ENCODE results near the gene VPS13D. TPM values are rescaled to one million over a fixed set of nuclear protein-coding genes. Genes with fewer than 3 reads are reported as not detected.
"Not testable (repeated sequence)": the region's sequence is repeated elsewhere in the genome, so short reads cannot be mapped to it uniquely, and the experiment has no call there.

Gene VPS13D
- total and polyA plus RNA-seq, 2 donors from 2014 or later, result 19.4 to 75.8 TPM

DNA sequence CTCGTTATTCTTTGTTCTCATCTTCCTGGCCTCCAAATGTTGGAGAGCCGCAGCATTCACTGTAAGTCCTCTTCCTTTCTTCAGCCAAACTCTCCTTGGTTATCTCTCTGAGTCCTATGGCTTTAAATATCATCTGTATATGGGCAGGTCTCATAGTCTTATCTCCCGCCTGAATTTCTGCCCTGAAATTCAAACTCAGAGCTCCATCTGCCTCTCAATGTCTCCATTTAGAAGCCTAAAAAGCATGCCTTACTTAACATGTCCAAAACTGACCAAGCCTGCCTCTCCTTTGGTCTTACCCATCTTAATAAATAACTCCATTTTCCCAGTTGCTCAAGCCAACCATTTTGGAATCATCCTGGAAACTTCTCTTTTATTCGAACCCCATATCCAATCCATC lies 307.5 kb downstream of the VPS13D start:
- Histone ChIP-seq H3K9me3 (ENCODE audit: control insufficient read depth in 2 of 3, insufficient read depth in 1 of 3, low read length in 3 of 3) (no peaks in the 10 kb centered on the region), H3K4me1 (ENCODE audit: control insufficient read depth in 2 of 3, insufficient read depth in 2 of 3, low read depth in 1 of 3, low read length in 3 of 3) (peaks cover 0 to 7% (median 3%) of the 10 kb centered on the region in 3 donors), H3K4me3 (ENCODE audit: low read length in 3 of 3) (no peak overlapping the region), H3K27ac (ENCODE audit: low read depth in 2 of 2, low read length in 2 of 2) (no peak overlapping the region), H3K9ac (ENCODE audit: low read length in 3 of 3) (no peak overlapping the region), H3K27me3 (ENCODE audit: control insufficient read depth, insufficient read depth, low read length) (no peaks in the 10 kb centered on the region), H3K36me3 (ENCODE audit: control insufficient read depth in 2 of 3, insufficient read depth in 3 of 3, low read length in 3 of 3) (no peaks in the 10 kb centered on the region)
- TF ChIP-seq, protein P1, sequence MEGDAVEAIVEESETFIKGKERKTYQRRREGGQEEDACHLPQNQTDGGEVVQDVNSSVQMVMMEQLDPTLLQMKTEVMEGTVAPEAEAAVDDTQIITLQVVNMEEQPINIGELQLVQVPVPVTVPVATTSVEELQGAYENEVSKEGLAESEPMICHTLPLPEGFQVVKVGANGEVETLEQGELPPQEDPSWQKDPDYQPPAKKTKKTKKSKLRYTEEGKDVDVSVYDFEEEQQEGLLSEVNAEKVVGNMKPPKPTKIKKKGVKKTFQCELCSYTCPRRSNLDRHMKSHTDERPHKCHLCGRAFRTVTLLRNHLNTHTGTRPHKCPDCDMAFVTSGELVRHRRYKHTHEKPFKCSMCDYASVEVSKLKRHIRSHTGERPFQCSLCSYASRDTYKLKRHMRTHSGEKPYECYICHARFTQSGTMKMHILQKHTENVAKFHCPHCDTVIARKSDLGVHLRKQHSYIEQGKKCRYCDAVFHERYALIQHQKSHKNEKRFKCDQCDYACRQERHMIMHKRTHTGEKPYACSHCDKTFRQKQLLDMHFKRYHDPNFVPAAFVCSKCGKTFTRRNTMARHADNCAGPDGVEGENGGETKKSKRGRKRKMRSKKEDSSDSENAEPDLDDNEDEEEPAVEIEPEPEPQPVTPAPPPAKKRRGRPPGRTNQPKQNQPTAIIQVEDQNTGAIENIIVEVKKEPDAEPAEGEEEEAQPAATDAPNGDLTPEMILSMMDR (IDR thresholded peaks at IDR 0.05; ENCODE audit: borderline replicate concordance, extremely low read depth, insufficient read depth), result no peak
- intact Hi-C loops (cut with DNase I), result no loop called here
- DNase-seq (peak in 1 of 5 donors; percentile 3), FAIRE-seq (no peak)

DNA sequence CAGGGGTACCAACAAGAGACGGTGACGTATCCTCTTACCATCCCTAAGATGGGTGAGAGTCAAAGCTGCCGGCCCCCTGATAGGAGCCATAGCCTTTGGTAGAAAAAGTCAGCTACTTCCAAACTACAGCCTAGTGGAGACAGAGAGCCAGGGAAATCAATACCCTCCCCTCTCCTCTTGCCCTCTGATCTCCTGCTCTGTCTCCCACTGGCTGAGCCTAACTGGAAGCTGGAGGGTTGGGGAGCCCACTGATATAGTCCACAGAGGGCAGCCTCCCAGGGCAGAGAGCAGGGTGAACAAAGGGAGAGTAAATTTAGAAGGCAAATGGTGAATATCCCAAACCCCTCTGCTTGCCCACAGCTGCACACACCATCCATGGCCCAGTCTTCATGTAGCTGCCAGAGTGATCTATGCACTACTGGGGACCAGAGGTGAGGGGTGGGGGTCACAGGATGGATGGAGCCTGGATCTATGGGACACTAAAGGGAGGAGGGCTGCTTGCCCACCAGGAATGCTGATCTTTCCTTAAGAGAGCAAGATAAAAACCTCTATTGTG lies 308.2 kb downstream of the VPS13D start:
- no peaks in the 10 kb centered on the region for H3K36me3 ChIP-seq (ENCODE audit: control insufficient read depth in 2 of 3, insufficient read depth in 3 of 3, low read length in 3 of 3)
- H3K27ac ChIP-seq (ENCODE audit: low read depth in 2 of 2, low read length in 2 of 2), result no peak overlapping the region
- H3K9ac ChIP-seq (ENCODE audit: low read length in 3 of 3), result no peak overlapping the region
- no peaks in the 10 kb centered on the region for H3K27me3 ChIP-seq (ENCODE audit: control insufficient read depth, insufficient read depth, low read length)
- no peak for FAIRE-seq
- TF ChIP-seq, protein P1 (IDR thresholded peaks at IDR 0.05; ENCODE audit: borderline replicate concordance, extremely low read depth, insufficient read depth), result no peak
- DNase-seq, result no peak
- H3K9me3 ChIP-seq (ENCODE audit: control insufficient read depth in 2 of 3, insufficient read depth in 1 of 3, low read length in 3 of 3), result no peaks in the 10 kb centered on the region
- intact Hi-C loops (cut with DNase I), result no loop called here
- peaks cover 0 to 7% (median 3%) of the 10 kb centered on the region in 3 donors for H3K4me1 ChIP-seq (ENCODE audit: control insufficient read depth in 2 of 3, insufficient read depth in 2 of 3, low read depth in 1 of 3, low read length in 3 of 3)
- no peak overlapping the region for H3K4me3 ChIP-seq (ENCODE audit: low read length in 3 of 3)

DNA sequence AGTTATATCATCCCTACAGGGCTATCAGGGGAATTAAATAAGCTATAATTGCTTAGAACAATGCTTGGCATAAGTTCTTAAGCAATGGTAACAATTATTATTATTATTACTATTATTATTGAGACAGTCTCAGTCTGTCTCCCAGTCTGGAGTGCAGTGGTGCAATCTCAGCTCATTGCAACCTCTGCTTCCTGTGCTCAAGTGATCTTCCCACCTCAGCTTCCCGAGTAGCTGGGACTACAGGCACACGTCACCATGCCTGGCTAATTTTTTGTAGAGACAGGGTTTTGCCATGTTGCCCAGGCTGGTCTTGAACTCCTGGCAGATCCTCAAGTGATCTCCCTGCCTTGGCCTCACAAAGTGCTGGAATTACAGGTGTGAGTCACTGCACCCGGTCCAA lies 308.7 kb downstream of the VPS13D start:
- H3K27me3 ChIP-seq (ENCODE audit: control insufficient read depth, insufficient read depth, low read length); intact Hi-C loops (cut with DNase I); H3K9ac ChIP-seq (ENCODE audit: low read length in 3 of 3); H3K9me3 ChIP-seq (ENCODE audit: control insufficient read depth in 2 of 3, insufficient read depth in 1 of 3, low read length in 3 of 3); H3K27ac ChIP-seq (ENCODE audit: low read depth in 2 of 2, low read length in 2 of 2); H3K4me3 ChIP-seq (ENCODE audit: low read length in 3 of 3); FAIRE-seq; DNase-seq; H3K4me1 ChIP-seq (ENCODE audit: control insufficient read depth in 2 of 3, insufficient read depth in 2 of 3, low read depth in 1 of 3, low read length in 3 of 3); H3K36me3 ChIP-seq (ENCODE audit: control insufficient read depth in 2 of 3, insufficient read depth in 3 of 3, low read length in 3 of 3): not testable (repeated sequence)

DNA sequence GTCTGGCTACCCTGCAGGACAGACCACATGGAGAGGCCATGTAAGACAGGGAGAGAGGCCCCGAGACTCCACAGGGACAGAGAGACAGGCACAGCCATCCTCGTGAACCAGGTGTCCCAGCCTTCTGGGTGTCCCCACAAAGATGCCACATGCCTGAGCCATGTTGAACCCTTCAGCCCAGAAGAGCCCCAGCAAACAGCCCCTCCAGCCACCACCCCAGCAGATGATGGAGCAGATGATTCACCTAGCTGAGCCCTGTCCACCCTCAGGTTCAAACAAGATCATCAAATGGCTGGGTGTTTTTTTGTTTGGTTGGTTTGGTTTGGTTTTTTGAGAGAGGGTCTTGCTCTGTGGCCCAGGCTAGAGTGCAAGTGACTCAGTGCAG lies 309.5 kb downstream of the VPS13D start:
- no peak for FAIRE-seq
- Histone ChIP-seq H3K9me3 (ENCODE audit: control insufficient read depth in 2 of 3, insufficient read depth in 1 of 3, low read length in 3 of 3) (no peaks in the 10 kb centered on the region), H3K4me3 (ENCODE audit: low read length in 3 of 3) (no peak overlapping the region), H3K27me3 (ENCODE audit: control insufficient read depth, insufficient read depth, low read length) (no peaks in the 10 kb centered on the region), H3K36me3 (ENCODE audit: control insufficient read depth in 2 of 3, insufficient read depth in 3 of 3, low read length in 3 of 3) (no peaks in the 10 kb centered on the region), H3K9ac (ENCODE audit: low read length in 3 of 3) (no peak overlapping the region), H3K27ac (ENCODE audit: low read depth in 2 of 2, low read length in 2 of 2) (no peak overlapping the region), H3K4me1 (ENCODE audit: control insufficient read depth in 2 of 3, insufficient read depth in 2 of 3, low read depth in 1 of 3, low read length in 3 of 3) (peaks cover 0 to 7% (median 3%) of the 10 kb centered on the region in 3 donors)
- intact Hi-C loops (cut with DNase I), result no loop called here
- TF ChIP-seq, protein P1 (IDR thresholded peaks at IDR 0.05; ENCODE audit: borderline replicate concordance, extremely low read depth, insufficient read depth), result no peak
- no peak for DNase-seq

All from kidney (tissue), 14 donors.